Astrocyte (in vitro differentiated cells and primary cell): ENCODE results near the gene SF3B2. TPM values are rescaled to one million over a fixed set of nuclear protein-coding genes. Genes with fewer than 3 reads are reported as not detected.

ENCODE experiments used
- DNase-seq: peaks from one replicate; pipeline ENCODE4 v3.0.0-alpha.2; 2010; ENCODE audit warnings: low read depth
- FAIRE-seq: peaks from 2 replicates; lab custom pipeline; 2011; peaks lifted over from hg19 to GRCh38; lab: Jason Lieb, UNC
- H2AFZ ChIP-seq: 2 replicates; pipeline ENCODE4 v1.6.0; 2012; ENCODE audit warnings: low read depth, low read length, inconsistent platforms
- H3K27ac ChIP-seq: 2 replicates; pipeline ENCODE4 v1.5.1; 2011; ENCODE audit warnings: low read depth, low read length, inconsistent platforms
- H3K27me3 ChIP-seq: 2 replicates; pipeline ENCODE4 v1.6.0; 2011; ENCODE audit warnings: low read length, inconsistent platforms; ENCODE audit not compliant: insufficient read depth
- H3K36me3 ChIP-seq: 2 replicates; pipeline ENCODE4 v1.5.1; 2011; ENCODE audit warnings: low read length, inconsistent platforms; ENCODE audit not compliant: insufficient read depth
- H3K4me1 ChIP-seq: 2 replicates; pipeline ENCODE4 v1.5.1; 2011; ENCODE audit warnings: low read length, inconsistent platforms; ENCODE audit not compliant: insufficient read depth
- H3K4me2 ChIP-seq: 2 replicates; pipeline ENCODE4 v1.6.0; 2012; ENCODE audit warnings: low read length, inconsistent platforms
- H3K4me3 ChIP-seq: 2 replicates; pipeline ENCODE4 v1.5.1; 2011; ENCODE audit warnings: low read depth, mild to moderate bottlenecking, low read length, inconsistent platforms; ENCODE audit not compliant: insufficient read depth
- H3K79me2 ChIP-seq: 2 replicates; pipeline ENCODE4 v1.6.0; 2012; ENCODE audit warnings: mild to moderate bottlenecking, low read length, inconsistent platforms; ENCODE audit not compliant: insufficient read depth
- H3K9ac ChIP-seq: 2 replicates; pipeline ENCODE4 v1.6.0; 2012; ENCODE audit warnings: mild to moderate bottlenecking, low read length, inconsistent platforms
- H3K9me3 ChIP-seq: 2 replicates; pipeline ENCODE4 v1.5.1; 2012; ENCODE audit warnings: low read depth, mild to moderate bottlenecking, low read length, inconsistent platforms; ENCODE audit not compliant: insufficient read depth
- H4K20me1 ChIP-seq: 2 replicates; pipeline ENCODE4 v1.6.0; 2012; ENCODE audit warnings: low read length, inconsistent platforms; ENCODE audit not compliant: insufficient read depth
- H3K27ac Mint-ChIP-seq: one replicate; pipeline ENCODE4 v1.8.0; 2021; ENCODE audit warnings: mild to moderate bottlenecking, mixed read lengths; ENCODE audit not compliant: unreplicated experiment
- H3K27me3 Mint-ChIP-seq: one replicate; pipeline ENCODE4 v1.8.0; 2021; ENCODE audit warnings: low read depth, mixed read lengths; ENCODE audit not compliant: unreplicated experiment
- H3K36me3 Mint-ChIP-seq: one replicate; pipeline ENCODE4 v1.8.0; 2021; ENCODE audit warnings: low read depth, mixed read lengths; ENCODE audit not compliant: unreplicated experiment
- H3K4me1 Mint-ChIP-seq: one replicate; pipeline ENCODE4 v1.8.0; 2021; ENCODE audit warnings: low read depth, mixed read lengths; ENCODE audit not compliant: unreplicated experiment
- H3K4me3 Mint-ChIP-seq: one replicate; pipeline ENCODE4 v1.8.0; 2021; ENCODE audit warnings: mild to moderate bottlenecking, moderate library complexity, mixed read lengths; ENCODE audit not compliant: unreplicated experiment
- H3K9me3 Mint-ChIP-seq: one replicate; pipeline ENCODE4 v1.8.0; 2021; ENCODE audit warnings: mild to moderate bottlenecking, mixed read lengths; ENCODE audit not compliant: unreplicated experiment
- CTCF ChIP-seq: IDR thresholded peaks from 2 replicates; pipeline ENCODE4 v1.5.1; 2011; ENCODE audit warnings: low read depth, mild to moderate bottlenecking, inconsistent platforms, low read length, moderate library complexity; ENCODE audit not compliant: insufficient read depth
- EZH2 ChIP-seq: IDR thresholded peaks from 2 replicates; pipeline ENCODE4 v1.6.1; 2012; ENCODE audit warnings: mild to moderate bottlenecking, low read length, inconsistent platforms; ENCODE audit not compliant: insufficient read depth
- total RNA-seq: library from RNA; stranded (reverse); gene quantifications from 2 replicates; pipeline ENCODE4 v1.2.1, GENCODE V29; 2021

SF3B2 gene
- total RNA-seq, 1 donor from 2014 or later: 170 TPM

- DNase-seq (no peak), FAIRE-seq (no peak)
- no peaks in the 10 kb centered on the region for H3K9me3 ChIP-seq
- H3K79me2 ChIP-seq: peaks cover 44% of the 10 kb centered on the region
- TF ChIP-seq CTCF: no peak
- TF ChIP-seq EZH2: no peak
- H3K27ac Mint-ChIP-seq: no peak overlapping the region
- no peaks in the 10 kb centered on the region for H3K9me3 Mint-ChIP-seq
- H3K27me3 ChIP-seq: no peaks in the 10 kb centered on the region
- no peaks in the 10 kb centered on the region for H3K27me3 Mint-ChIP-seq
- H3K4me3 ChIP-seq: no peak overlapping the region
- H3K9ac ChIP-seq: no peak overlapping the region
- no peak overlapping the region for H2AFZ ChIP-seq
- peaks cover 26% of the 10 kb centered on the region for H3K36me3 Mint-ChIP-seq
- H4K20me1 ChIP-seq: peaks cover 70% of the 10 kb centered on the region
- H3K27ac ChIP-seq: no peak overlapping the region
- H3K4me3 Mint-ChIP-seq: no peak overlapping the region
- H3K4me2 ChIP-seq: no peak overlapping the region
- peaks cover 13% of the 10 kb centered on the region for H3K4me1 ChIP-seq
- H3K36me3 ChIP-seq: peaks cover 84% of the 10 kb centered on the region
- H3K4me1 Mint-ChIP-seq: peaks cover 21% of the 10 kb centered on the region
Observed at GRCh38 chr11:66064571-66064970, 12.4 kb downstream of the SF3B2 start.

- no peak overlapping the region for H3K4me2 ChIP-seq
- H3K9me3 ChIP-seq: no peaks in the 10 kb centered on the region
- H2AFZ ChIP-seq: no peak overlapping the region
- no peaks in the 10 kb centered on the region for H3K9me3 Mint-ChIP-seq
- H3K36me3 Mint-ChIP-seq: peaks cover 20% of the 10 kb centered on the region
- H3K27me3 ChIP-seq: no peaks in the 10 kb centered on the region
- H3K9ac ChIP-seq: no peak overlapping the region
- peak overlapping the region; percentile 21 for H3K4me3 Mint-ChIP-seq
- no peak overlapping the region for H3K4me3 ChIP-seq
- H3K4me1 ChIP-seq: peaks cover 21% of the 10 kb centered on the region
- no peak overlapping the region for H3K27ac Mint-ChIP-seq
- peaks cover 21% of the 10 kb centered on the region for H3K4me1 Mint-ChIP-seq
- peaks cover 61% of the 10 kb centered on the region for H4K20me1 ChIP-seq
- H3K27ac ChIP-seq: no peak overlapping the region
- H3K27me3 Mint-ChIP-seq: no peaks in the 10 kb centered on the region
- FAIRE-seq (no peak), DNase-seq (no peak)
- TF ChIP-seq CTCF (no peak), EZH2 (no peak)
- H3K36me3 ChIP-seq: peaks cover 64% of the 10 kb centered on the region
- peaks cover 53% of the 10 kb centered on the region for H3K79me2 ChIP-seq
Observed at GRCh38 chr11:66066751-66067150, 14.6 kb downstream of the SF3B2 start.

- Histone ChIP-seq H3K4me3 (no peak overlapping the region), H2AFZ (no peak overlapping the region), H3K79me2 (peaks cover 57% of the 10 kb centered on the region), H3K27ac (no peak overlapping the region), H3K9ac (no peak overlapping the region), H3K4me2 (no peak overlapping the region), H3K4me1 (peaks cover 25% of the 10 kb centered on the region), H3K27me3 (no peaks in the 10 kb centered on the region), H4K20me1 (peaks cover 65% of the 10 kb centered on the region), H3K36me3 (peaks cover 57% of the 10 kb centered on the region), H3K9me3 (no peaks in the 10 kb centered on the region)
- Mint-ChIP-seq H3K27ac (no peak overlapping the region), H3K4me3 (no peak overlapping the region), H3K9me3 (no peaks in the 10 kb centered on the region), H3K4me1 (peaks cover 28% of the 10 kb centered on the region), H3K27me3 (no peaks in the 10 kb centered on the region), H3K36me3 (peaks cover 24% of the 10 kb centered on the region)
- TF ChIP-seq CTCF: no peak
- TF ChIP-seq EZH2: no peak
- FAIRE-seq (no peak), DNase-seq (no peak)
Observed at GRCh38 chr11:66067640-66068039, 15.5 kb downstream of the SF3B2 start.
